ENCODE data around the gene MAML3.

The MAML3 gene

GRCh38 chr4:140071806-140072205 lies 82.2 kb downstream of the MAML3 start:
- peak; percentile 99 for DNase-seq (ENCODE audit: low read depth)

DNA sequence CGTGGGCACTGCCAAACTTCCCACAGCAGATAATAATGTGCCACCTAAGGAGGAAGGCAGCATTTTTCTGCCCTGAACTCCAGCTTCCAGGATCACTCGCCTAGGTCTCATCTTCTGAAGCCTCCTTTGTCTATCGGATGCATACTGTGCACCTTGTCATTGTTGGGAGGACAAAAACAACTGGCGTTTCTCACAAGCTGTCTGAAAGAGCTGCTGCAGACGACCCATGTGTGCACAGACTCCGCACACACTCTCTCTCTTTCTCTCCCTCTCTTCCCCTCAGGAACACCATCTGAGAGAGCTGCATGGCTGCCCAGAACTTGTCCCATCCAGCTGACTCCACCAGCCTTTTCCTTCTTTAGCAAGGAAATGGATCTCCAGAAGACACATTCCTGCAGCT lies 83.0 kb downstream of the MAML3 start:
- no peak for DNase-seq (ENCODE audit: low read depth)

DNA sequence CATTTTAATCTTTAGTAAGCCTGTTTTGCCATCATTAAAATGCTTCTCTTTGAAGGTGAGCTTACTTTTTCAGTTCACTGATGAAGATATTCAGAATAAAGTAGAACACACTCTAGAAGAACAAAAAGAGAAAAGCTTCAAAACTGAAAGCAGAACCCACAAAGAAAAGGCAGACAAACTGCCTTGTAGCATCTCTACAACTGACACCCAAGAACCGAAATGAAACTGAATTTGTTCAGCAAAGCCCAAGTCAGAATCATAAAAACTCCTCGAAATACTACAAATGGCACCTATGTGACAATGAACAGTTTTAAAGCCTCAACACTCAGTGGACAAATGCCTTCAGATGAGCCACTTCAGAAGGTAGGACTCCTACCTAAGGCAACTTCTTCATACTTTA lies 83.6 kb downstream of the MAML3 start:
- no peak for DNase-seq (ENCODE audit: low read depth)

DNA sequence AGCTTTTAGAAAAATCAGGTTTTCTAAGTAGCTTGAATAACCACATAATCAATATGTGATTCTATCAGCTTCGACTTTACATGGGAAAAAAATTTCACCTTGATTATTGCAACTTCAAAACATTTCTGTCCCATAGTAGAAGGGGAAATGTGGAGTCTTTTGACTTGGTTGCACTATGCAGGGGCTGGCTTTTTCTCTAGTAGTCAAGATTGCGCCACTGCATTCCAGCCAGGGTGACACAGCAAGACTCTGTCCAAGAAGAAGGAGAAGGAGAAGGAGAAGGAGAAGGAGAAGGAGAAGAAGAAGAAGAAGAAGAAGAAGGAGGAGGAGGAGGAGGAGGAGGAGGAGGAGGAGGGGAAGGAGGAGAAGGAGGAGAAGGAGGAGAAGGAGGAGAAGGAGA lies 84.9 kb downstream of the MAML3 start:
- DNase-seq (ENCODE audit: low read depth) = no peak

GRCh38 chr4:140068271-140068670 lies 85.7 kb downstream of the MAML3 start:
- no peak for DNase-seq (ENCODE audit: low read depth)

- DNase-seq (ENCODE audit: low read depth) = no peak
These were observed 87.7 kb downstream of the MAML3 start for GRCh38 chr4:140066031-140066930.

DNA sequence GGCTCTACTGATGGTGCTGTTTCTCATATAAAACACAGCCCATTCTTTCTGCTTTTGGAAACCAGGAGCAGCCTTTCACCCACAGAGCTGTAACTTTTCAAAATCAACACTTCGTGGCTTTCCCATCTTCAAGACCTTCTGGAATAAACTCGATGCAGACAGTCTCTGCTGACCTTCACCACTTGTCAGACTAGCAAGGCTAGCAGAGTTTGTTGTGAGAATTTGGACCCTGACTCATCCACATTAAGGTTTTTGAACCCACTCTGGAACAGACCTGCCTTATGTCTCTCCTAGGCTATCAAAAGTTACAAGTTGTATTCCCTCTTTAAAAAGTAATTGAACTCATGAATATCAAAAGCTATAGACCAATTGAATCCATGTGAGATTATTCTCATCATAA lies 88.6 kb downstream of the MAML3 start:
- no peak for DNase-seq (ENCODE audit: low read depth)

- DNase-seq (ENCODE audit: low read depth) = no peak
These were observed 92.2 kb downstream of the MAML3 start for GRCh38 chr4:140061659-140062289.

DNA sequence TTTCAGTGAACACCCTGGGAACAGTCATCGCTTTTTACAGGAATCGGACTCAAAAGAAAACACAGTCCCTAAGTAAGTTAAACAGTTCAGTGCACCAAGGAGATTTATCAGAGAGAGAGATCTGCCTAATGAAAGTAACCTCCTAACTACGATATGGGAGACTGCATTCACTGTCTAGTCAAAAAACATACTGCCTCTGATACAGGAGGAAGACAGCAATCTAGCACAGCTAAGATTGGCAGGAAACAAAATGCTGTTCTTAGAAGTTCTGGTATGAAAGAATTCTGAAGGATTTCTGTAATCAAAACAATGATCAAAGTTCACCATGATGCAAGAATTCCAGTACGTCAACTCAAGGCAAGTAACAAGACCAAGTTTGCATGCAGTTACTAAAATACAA lies 92.8 kb downstream of the MAML3 start:
- no peak for DNase-seq (ENCODE audit: low read depth)

DNA sequence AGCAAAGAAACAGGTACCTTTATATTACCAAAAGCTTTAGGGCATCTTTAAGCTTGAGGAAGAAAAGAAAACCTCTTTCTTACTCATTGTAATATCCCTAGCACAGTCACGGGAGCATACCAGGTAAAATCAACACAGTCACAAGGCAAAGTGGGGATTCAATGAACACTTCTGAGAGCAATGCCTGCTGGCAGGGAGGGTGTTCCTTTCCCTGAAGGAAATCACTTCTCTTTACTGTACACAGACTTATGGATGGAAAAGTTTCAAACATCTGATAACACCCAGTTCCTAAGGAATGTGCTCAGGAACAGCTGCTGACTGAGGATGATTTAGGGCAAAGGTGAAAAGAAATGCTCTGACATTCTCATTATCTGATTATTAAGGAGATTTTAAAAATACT lies 94.8 kb downstream of the MAML3 start:
- DNase-seq (ENCODE audit: low read depth) = no peak

- DNase-seq (ENCODE audit: low read depth) = no peak
These were observed 96.3 kb downstream of the MAML3 start for GRCh38 chr4:140057701-140058100.

GRCh38 chr4:140056015-140056414 lies 98.0 kb downstream of the MAML3 start:
- DNase-seq (ENCODE audit: low read depth) = no peak

DNA sequence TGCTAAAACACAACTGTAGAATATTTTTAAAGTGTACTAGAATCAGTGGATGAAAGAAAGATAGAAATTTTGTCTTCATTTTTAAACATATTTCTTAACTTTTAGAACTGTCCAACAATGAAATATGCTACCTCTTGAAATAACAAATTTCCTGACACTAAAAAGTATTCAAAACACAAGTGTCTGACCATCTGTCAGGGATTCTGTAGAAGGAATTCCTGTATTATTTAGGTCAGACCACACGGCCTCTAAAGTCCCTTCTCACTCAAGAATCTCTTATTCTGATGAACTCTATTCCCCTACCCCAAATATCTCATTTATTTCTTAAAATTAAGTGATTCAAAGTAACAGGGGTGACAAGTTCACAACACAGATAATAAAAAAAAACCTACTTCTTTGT lies 99.1 kb downstream of the MAML3 start:
- no peak for DNase-seq (ENCODE audit: low read depth)

DNA sequence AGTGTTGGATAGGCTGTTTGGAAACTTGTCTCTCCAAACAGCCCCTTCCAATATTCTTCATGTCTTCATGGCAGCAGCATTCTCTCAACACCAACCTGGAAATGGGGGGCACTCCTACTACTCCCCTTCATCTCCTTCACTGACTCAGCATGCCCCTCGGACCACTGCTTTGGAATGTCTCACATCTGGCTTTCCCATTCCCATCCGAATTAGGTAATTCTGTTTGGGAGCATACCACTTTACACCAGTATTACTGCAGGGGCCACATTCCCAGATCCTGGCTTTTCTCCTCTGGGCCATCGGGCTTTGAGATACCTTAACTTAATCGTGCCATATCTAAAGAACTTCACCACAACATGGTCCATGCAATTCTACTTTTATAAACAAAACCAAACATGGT lies 100.8 kb downstream of the MAML3 start:
- DNase-seq (ENCODE audit: low read depth) = no peak

GRCh38 chr4:140052050-140052449 lies 101.9 kb downstream of the MAML3 start:
- DNase-seq (ENCODE audit: low read depth) = no peak

GRCh38 chr4:140049849-140050637 lies 103.9 kb downstream of the MAML3 start:
- no peak for DNase-seq (ENCODE audit: low read depth)

DNA sequence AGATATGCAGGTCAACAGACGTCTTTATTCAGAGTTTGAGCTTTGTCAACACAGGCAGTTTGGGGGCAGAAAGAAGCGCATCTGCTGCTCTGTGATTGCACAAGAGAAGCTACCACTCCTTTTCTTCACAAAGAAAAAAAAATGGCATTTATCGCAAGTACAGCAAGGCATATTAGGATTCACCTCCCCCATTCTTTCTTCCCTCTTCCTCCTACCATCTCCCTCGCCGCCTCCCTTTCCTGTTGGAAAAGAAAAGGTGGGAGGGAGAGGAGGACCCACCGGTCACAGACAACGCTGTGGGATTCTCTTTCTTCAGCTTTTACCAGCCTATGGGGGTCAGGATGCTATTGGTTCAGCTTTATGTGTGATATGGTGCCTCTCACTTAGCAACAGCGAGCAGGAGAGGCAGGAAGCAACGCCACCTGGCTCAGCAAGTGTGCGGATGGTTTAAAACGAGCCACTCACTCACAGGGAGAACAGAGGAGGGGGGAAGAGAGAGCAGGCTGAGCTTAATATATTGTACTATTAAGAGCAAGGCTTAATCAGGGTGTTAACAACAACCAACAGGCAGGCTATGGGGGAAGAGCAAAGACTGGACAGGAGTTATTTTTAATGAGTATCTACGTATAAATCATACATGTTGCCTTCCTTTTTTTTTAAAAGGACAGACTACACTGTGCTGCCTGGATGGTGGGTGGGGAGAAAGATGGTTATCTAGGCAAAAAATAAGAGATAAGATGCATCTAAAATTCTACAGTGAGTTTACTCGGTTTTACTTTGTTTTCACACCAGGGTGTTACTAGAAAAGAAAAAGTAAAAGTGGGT lies 104.7 kb downstream of the MAML3 start:
- no peak for DNase-seq (ENCODE audit: low read depth)

DNA sequence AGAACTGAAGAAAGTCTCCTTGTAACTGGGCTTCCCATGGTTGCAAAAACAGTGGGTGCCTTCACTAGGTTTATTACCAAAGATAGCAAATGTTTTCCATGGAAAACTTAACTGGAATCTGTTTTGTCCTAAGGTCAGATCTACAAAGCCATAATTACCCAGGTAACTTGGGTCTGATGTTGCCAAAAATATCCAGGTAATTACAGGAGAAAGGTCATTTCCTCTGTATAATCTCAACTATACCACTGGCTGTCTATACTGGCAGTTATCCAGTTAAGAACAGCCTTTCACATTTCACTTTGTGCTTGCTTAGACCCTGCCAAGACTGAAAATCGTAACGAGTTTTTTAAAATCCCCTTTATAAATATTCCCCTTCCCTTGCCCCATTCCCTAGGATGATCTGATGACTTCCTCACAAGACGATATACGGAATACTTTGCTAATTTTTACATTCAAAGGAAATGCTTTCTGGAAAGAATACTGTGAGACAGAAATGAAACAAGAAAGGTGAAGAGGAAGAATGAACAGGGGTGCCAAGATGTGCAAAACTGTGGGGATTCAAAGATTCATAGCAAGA lies 105.5 kb downstream of the MAML3 start:
- DNase-seq (ENCODE audit: low read depth) = no peak

DNA sequence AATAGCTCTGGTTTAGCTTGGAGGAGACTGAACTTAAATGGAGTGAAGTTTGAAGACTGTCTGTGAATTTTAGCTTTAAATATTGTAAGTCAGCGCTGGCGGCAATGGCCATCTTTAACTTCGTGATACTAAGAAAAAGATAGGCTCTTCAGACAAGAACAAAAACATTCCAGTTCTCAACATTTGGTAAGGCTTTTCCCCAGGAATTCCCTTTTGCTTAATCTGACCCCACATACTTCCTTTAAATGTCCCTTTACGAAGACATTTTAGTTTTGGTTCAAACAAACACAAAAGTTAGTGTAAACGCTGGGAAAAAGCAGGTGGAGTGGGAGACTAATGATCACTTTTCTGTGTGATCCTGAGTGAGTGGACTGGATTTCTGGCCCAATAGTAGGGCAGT lies 106.2 kb downstream of the MAML3 start:
- no peak for DNase-seq (ENCODE audit: low read depth)

GRCh38 chr4:140047017-140047640 lies 106.9 kb downstream of the MAML3 start:
- DNase-seq (ENCODE audit: low read depth) = no peak

- no peak for DNase-seq (ENCODE audit: low read depth)
These were observed 107.4 kb downstream of the MAML3 start for GRCh38 chr4:140046543-140046942.
